Activated T-helper 1 cell treated with anti-CD3 and anti-CD28 coated beads, Interleukin-12 subunit alpha, Interleukin-12 subunit beta, Interleukin-2, Interleukin-4 antibody, amounts not matched to agents 30 ng/mL and 10 ng/mL and 1 ng/mL, durations not matched to agents 14 hours and 24 hours and 36 hours (primary cell): ENCODE results near the gene ADCY1. TPM values are rescaled to one million over a fixed set of nuclear protein-coding genes. Genes with fewer than 3 reads are reported as not detected.

ENCODE experiments used
- DNase-seq: peaks from one replicate; pipeline ENCODE4 v3.0.0; 2021; ENCODE audit warnings: low spot score
- H3K27ac Mint-ChIP-seq: one replicate; pipeline ENCODE4 v1.8.0; 2021; ENCODE audit warnings: mild to moderate bottlenecking, mixed read lengths
- H3K27me3 Mint-ChIP-seq: one replicate; pipeline ENCODE4 v1.8.0; 2022; ENCODE audit warnings: mild to moderate bottlenecking, moderate library complexity, mixed read lengths; ENCODE audit not compliant: insufficient read depth
- H3K36me3 Mint-ChIP-seq: one replicate; pipeline ENCODE4 v1.8.0; 2021; ENCODE audit warnings: low read depth, mixed read lengths
- H3K4me1 Mint-ChIP-seq: one replicate; pipeline ENCODE4 v1.8.0; 2021; ENCODE audit warnings: low read depth, mixed read lengths
- H3K4me3 Mint-ChIP-seq: one replicate; pipeline ENCODE4 v1.8.0; 2021; ENCODE audit warnings: mild to moderate bottlenecking, moderate library complexity, mixed read lengths
- H3K9me3 Mint-ChIP-seq: one replicate; pipeline ENCODE4 v1.8.0; 2021; ENCODE audit warnings: mixed read lengths
- intact Hi-C: fragments of 100-400 bp; cut with micrococcal nuclease; formaldehyde crosslinking; loops from one replicate; pipeline ENCODE4 v1.15.1; 2024
- total RNA-seq: library from RNA; stranded (reverse); gene quantifications from 2 replicates; pipeline ENCODE4 v1.2.3, GENCODE V29; 2022

The ADCY1 gene
- total RNA-seq, 1 donor from 2014 or later: 2.9 TPM

DNA sequence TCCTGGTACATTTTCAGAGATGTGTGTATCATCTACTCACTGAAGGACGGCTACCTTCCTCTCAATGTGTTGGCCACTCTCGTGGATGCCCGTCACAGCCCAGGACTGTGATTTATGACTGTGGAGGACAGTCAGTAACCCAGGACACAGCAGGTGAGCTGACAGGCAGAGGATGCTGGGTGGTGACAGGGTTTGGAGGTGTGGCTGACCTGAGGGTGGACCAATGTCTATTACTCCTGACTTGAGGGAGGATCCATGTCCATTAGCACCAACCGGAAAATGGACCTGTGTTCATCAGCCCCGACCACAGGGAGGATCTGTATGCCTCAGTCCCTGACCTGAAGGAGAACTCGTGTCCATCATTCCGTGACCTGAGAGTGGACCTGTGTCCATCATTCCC lies 96.1 kb downstream of the ADCY1 start:
- H3K27ac Mint-ChIP-seq: no peak overlapping the region
- H3K9me3 Mint-ChIP-seq: no peaks in the 10 kb centered on the region
- H3K27me3 Mint-ChIP-seq: peaks cover 8% of the 10 kb centered on the region
- H3K4me1 Mint-ChIP-seq: no peaks in the 10 kb centered on the region
- intact Hi-C loops: no loop called here
- no peak for DNase-seq
- no peak overlapping the region for H3K4me3 Mint-ChIP-seq
- H3K36me3 Mint-ChIP-seq: no peaks in the 10 kb centered on the region

- Mint-ChIP-seq H3K4me3 (no peak overlapping the region), H3K9me3 (no peaks in the 10 kb centered on the region), H3K27ac (no peak overlapping the region), H3K27me3 (peaks cover 8% of the 10 kb centered on the region), H3K4me1 (no peaks in the 10 kb centered on the region), H3K36me3 (no peaks in the 10 kb centered on the region)
- intact Hi-C loops: no loop called here
- no peak for DNase-seq
Observed at GRCh38 chr7:45670717-45671116, 96.5 kb downstream of the ADCY1 start.

DNA sequence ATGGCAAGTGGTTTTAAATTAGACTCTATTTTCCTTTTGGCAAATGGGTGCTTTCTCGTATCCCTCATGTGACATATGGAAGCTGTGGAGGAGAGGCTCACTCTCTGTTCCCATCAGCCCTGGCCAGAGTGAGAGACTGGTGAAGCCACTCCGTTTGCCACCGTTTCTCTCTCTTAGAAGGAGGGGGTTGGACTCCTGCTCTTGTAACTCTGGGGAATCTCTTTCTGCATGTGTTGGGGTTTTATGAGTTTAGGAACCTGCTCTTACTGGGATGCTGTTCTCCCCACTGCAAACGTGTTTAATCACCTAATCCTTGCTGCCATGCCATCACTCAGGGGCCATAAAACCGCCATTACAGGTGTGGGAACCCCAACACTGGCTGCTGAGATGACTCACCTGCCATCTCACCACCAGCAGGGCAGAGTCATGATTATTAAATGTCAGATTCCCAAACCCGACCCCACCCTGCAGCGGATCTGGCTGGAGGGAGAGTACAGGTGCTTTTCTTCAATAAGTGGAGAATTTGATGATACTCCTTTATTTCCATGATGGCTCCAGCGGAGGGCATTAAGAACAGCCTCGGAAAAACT lies 103.2 kb downstream of the ADCY1 start:
- Mint-ChIP-seq H3K4me1 (no peaks in the 10 kb centered on the region), H3K36me3 (no peaks in the 10 kb centered on the region), H3K27ac (no peak overlapping the region), H3K27me3 (peaks cover 11% of the 10 kb centered on the region), H3K4me3 (no peak overlapping the region), H3K9me3 (no peaks in the 10 kb centered on the region)
- no peak for DNase-seq
- intact Hi-C loops: no loop called here

DNA sequence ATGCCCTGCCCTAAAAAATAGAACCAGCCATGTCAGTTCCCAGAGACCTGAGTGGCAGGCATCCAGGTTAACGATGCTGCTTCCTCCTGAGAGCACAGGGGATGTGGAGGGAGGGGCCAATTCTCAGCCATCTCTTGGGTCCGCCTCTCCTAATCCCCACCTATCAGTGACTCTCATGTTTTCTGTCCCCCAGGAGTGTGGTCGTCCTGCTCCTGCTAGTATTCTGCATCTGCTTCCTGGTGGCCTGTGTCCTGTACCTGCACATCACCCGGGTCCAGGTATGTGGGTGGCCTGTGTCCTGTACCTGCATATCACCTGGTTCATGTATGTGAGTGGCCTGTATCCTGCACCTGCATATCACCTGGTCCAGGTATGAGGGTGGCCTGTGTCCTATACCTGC lies 105.3 kb downstream of the ADCY1 start:
- intact Hi-C loops: no loop called here
- H3K27ac Mint-ChIP-seq: no peak overlapping the region
- peaks cover 6% of the 10 kb centered on the region for H3K27me3 Mint-ChIP-seq
- no peaks in the 10 kb centered on the region for H3K9me3 Mint-ChIP-seq
- H3K4me1 Mint-ChIP-seq: no peaks in the 10 kb centered on the region
- no peak overlapping the region for H3K4me3 Mint-ChIP-seq
- no peak for DNase-seq
- H3K36me3 Mint-ChIP-seq: no peaks in the 10 kb centered on the region

- Mint-ChIP-seq H3K4me3 (no peak overlapping the region), H3K36me3 (no peaks in the 10 kb centered on the region), H3K4me1 (no peaks in the 10 kb centered on the region), H3K9me3 (no peaks in the 10 kb centered on the region), H3K27me3 (peaks cover 2% of the 10 kb centered on the region), H3K27ac (no peak overlapping the region)
- intact Hi-C loops: no loop called here
- no peak for DNase-seq
Observed at GRCh38 chr7:45680776-45681175, 106.6 kb downstream of the ADCY1 start.

DNA sequence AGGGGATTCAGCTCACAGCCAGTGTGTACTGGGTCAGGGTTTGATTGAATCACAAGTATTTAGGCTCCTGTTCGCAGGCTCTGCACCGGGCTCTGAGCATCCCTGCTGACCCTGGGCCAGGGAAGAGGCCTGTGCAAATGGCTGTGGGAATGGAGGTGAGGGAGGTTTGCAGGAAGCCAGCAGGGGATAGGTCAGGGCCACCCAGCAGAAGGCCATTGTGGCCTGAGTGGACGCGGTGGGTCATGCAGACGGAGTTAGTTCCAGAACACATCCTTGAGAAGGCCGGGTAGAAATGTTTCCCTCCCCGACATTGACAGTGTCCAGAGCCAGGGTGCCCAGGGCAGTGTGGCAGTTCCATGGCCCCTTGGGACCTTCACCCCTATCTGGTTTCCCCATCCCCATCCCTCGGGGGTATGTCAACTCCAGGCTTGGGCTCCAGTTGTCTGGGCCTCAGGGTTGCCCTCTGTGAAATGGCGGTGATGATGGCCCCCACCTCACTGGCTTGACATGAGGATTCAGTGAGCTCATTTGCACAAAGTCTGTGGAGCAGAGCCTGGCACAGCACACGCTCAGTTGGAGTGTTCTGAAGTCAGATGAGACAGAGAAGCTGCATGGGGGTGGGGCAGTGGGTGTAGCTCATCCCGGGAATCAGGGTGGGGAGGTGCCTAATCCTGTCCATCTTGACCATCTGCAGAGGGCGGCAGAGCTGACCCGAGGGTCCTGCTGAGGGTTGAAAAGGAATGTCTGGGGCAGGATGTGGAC lies 107.6 kb downstream of the ADCY1 start:
- Mint-ChIP-seq H3K9me3 (no peaks in the 10 kb centered on the region), H3K4me3 (no peak overlapping the region), H3K27ac (no peak overlapping the region), H3K27me3 (no peaks in the 10 kb centered on the region), H3K36me3 (no peaks in the 10 kb centered on the region), H3K4me1 (no peaks in the 10 kb centered on the region)
- intact Hi-C loops: no loop called here
- no peak for DNase-seq

- no peak overlapping the region for H3K27ac Mint-ChIP-seq
- H3K4me3 Mint-ChIP-seq: no peak overlapping the region
- no peaks in the 10 kb centered on the region for H3K27me3 Mint-ChIP-seq
- intact Hi-C loops: no loop called here
- no peak for DNase-seq
- no peaks in the 10 kb centered on the region for H3K36me3 Mint-ChIP-seq
- H3K9me3 Mint-ChIP-seq: no peaks in the 10 kb centered on the region
- no peaks in the 10 kb centered on the region for H3K4me1 Mint-ChIP-seq
Observed at GRCh38 chr7:45682358-45682735, 108.2 kb downstream of the ADCY1 start.

DNA sequence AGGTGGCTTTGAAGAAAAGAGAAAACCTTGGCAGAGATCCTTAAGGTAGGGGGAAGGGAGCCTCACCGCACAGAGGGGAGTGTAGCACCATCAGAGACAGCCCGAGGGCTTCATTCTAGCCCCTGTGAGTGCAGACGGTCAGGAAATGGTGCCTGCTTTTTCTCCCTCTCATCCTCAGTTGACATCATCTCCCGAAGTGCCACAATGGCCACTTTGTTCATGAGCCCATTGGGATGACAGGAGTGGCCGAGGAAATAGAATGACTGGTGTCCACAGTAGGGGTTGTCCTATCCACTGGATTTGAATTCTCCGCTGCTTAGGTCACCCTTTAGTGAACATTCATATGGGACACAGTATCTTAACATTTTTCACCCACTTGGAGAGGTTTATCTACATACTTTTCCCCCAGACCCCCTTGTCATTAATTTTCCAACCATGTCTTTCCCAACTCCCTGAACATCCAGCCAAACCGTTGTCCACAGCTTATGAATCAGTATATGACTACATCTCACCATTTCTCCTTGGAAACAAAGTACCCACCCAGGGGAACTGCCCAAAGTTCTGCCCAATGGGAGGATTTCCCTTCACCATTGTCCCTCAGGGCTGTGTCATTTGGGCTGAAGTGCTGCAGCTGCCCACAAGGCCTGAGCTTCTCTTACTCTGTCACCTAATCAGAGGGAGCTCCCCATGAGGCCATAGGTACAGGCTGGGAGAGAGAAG lies 108.8 kb downstream of the ADCY1 start:
- H3K36me3 Mint-ChIP-seq: no peaks in the 10 kb centered on the region
- intact Hi-C loops: no loop called here
- no peaks in the 10 kb centered on the region for H3K9me3 Mint-ChIP-seq
- no peak overlapping the region for H3K27ac Mint-ChIP-seq
- H3K4me1 Mint-ChIP-seq: no peaks in the 10 kb centered on the region
- no peak for DNase-seq
- no peaks in the 10 kb centered on the region for H3K27me3 Mint-ChIP-seq
- no peak overlapping the region for H3K4me3 Mint-ChIP-seq

GRCh38 chr7:45683556-45684148 lies 109.5 kb downstream of the ADCY1 start:
- no peaks in the 10 kb centered on the region for H3K4me1 Mint-ChIP-seq
- no peak overlapping the region for H3K4me3 Mint-ChIP-seq
- intact Hi-C loops: no loop called here
- no peaks in the 10 kb centered on the region for H3K9me3 Mint-ChIP-seq
- no peaks in the 10 kb centered on the region for H3K27me3 Mint-ChIP-seq
- no peak for DNase-seq
- no peak overlapping the region for H3K27ac Mint-ChIP-seq
- H3K36me3 Mint-ChIP-seq: no peaks in the 10 kb centered on the region

GRCh38 chr7:45684910-45685618 lies 110.9 kb downstream of the ADCY1 start:
- no peak for DNase-seq
- intact Hi-C loops: no loop called here
- Mint-ChIP-seq H3K27ac (no peak overlapping the region), H3K4me3 (no peak overlapping the region), H3K36me3 (no peaks in the 10 kb centered on the region), H3K27me3 (no peaks in the 10 kb centered on the region), H3K9me3 (no peaks in the 10 kb centered on the region), H3K4me1 (no peaks in the 10 kb centered on the region)

GRCh38 chr7:45685619-45686240 lies 111.6 kb downstream of the ADCY1 start:
- Mint-ChIP-seq H3K36me3 (no peaks in the 10 kb centered on the region), H3K27ac (no peak overlapping the region), H3K4me1 (no peaks in the 10 kb centered on the region), H3K4me3 (no peak overlapping the region), H3K27me3 (no peaks in the 10 kb centered on the region), H3K9me3 (no peaks in the 10 kb centered on the region)
- no peak for DNase-seq
- intact Hi-C loops: no loop called here

DNA sequence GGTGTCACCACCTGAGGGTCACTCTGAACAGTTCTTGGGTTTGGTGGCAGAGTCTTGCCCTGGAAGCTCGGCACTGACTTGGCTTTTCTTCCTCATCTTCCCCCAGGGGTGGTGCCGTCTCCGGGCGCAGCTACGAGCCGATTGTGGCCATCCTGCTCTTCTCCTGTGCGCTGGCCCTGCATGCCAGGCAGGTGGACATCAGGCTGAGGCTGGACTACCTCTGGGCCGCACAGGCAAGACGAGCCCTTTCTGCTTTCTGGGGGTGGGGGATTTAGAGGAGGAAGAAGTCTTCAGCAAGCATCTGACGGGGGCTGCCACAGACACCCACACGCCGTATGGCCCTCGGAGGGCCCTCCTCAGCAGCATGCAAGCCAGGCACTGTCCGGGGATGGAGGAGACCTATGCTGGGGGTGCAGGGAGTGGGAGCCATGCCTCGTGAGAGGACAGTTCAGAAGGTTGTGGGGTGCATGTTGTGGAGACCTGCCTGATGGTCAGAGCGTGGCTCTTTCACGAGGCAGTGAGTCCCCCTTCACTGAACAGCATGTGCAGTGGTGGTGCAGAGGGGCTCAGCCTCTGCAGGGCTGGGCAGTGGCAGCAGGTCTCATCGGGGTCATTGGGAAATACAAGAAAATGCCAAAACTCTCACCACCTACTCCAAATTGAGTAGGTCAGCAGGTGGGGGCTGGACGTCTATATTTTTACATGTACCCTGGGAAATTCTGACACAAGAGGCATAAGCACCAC lies 112.4 kb downstream of the ADCY1 start:
- H3K27me3 Mint-ChIP-seq: no peaks in the 10 kb centered on the region
- intact Hi-C loops: no loop called here
- no peaks in the 10 kb centered on the region for H3K9me3 Mint-ChIP-seq
- H3K27ac Mint-ChIP-seq: no peak overlapping the region
- H3K4me3 Mint-ChIP-seq: no peak overlapping the region
- no peak for DNase-seq
- no peaks in the 10 kb centered on the region for H3K36me3 Mint-ChIP-seq
- no peaks in the 10 kb centered on the region for H3K4me1 Mint-ChIP-seq
